HG03354 (cell line): Measurements from ENCODE around the gene CEP112.

ENCODE experiments used
- ATAC-seq: cut with Tn5 transposase; IDR thresholded peaks from one replicate; pipeline ENCODE4 v1.9.1; 2021; ENCODE audit warnings: mild to moderate bottlenecking; ENCODE audit not compliant: unreplicated experiment, poor library complexity, severe bottlenecking

CEP112 gene

DNA sequence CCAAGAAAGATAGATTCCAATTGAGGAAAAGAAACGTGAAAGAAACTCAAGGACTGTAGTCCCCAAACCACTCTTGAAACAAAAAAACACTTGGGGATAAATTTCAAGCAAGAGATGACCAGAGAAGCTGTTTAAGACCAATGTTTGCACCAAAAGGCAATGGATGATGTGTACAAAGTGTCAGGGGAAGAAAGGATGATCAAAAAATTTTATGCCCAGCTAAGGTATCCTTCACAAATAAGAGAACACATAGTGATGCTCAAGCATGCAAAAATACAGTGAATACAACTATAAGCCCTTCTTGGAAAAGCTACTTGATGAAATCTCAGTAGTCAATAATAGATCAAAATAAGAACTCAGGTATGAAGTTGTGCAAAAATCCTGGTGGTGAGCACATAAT lies 281.1 kb downstream of the CEP112 start:
- ATAC-seq, result no peak

DNA sequence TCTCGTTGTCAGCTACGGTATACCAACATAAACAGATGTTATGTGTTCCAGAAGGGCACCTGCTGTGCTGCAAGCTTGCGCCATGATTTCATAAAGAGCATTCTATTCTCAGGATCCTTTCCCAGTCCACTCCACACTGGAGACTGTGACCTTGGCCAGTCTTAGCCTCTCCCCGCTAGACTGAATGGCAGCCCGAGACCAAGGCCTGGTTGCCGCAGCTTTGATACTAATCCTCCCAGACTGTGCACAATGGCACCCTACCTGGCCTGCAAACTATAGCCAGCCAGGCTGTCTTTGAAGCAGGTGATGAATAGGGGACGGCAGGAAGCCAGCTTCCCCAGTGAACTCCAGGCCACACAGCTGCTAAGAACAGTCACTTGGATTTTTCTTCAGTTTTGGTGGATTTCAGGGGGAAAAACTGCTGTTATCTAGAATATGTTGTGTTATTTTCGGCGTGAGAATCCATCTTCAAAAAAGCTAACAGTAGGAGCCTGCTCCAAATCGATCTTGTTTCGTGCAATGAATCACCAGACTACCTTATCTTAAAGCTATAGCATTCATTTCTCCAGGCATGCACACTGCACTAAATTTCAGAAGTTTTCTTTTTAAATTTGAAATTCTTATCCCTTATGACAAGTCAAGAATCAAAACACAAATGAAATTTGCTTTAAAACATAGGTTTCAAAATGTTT lies 289.0 kb downstream of the CEP112 start:
- ATAC-seq, result no peak

DNA sequence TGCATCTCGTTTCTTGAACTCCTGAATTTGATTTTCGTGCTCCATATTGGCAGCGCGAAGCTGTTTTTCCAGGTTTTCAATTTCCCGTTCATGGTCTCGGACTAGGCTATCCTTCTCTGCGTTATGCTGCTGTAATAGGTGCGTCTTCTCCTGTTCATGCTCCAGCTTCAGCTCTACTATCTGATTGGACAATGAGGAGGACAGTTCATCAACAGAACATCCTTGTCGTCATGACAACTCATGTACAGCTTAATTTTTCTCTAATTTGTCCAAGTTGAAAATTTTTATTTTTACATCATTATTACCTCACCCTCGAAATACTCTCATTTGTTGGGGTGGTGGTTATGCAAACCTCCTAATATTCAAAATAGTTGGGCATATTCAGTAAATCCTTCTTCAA lies 289.8 kb downstream of the CEP112 start:
- ATAC-seq, result no peak

DNA sequence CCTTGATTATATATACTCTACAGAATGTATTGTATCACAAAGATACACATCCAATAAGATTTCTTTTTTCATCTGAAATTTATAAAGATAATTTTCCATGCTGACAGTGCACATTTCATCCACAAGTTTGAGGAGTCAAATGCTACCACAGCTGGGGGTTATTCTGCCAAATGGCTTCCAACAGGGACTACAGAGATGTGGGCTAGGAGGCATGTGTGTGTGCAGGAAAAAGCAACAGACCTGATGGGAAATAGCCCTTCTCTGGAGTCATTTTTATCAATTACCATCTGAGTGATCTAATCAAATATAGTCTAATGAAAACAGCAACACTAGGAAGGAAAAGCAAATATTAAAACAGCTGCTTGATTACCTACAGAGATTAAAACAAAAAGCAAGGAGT lies 290.5 kb downstream of the CEP112 start:
- ATAC-seq, result no peak

DNA sequence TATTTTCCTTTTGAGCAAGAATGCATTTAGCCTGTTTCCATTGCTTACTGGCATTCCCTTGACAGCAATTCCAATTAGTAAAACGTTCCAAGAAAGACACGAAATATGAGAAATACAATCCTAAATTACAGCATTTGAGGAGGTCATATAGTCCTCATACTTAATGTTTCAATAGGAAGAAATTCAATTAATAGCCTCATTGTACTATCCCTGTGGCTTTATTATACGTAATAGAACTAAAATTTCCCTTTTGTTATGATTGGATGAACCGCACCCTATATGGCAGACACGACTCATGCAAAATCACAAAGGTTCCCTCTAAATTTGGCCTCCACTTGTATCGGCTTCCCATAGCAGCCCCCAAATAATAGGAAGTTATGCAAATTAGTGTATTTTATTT lies 291.7 kb downstream of the CEP112 start:
- ATAC-seq, result no peak

DNA sequence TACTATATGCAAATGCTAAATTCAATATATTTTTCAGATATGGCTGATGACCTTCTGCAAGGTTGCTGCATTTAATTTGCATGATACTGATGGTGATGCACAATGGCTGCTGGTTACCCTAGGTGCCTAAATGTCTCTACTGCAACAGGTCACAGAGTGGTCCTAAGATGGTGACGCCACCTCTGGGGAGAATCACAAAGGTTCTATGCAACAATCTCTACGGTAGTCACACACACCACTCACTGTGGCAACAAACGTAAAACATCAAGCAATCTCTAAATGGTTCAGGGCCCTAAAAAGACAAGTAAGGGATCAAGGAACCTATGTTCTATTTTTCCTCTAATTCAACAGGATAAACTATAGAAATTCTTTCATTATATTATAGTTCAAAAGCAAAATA lies 293.3 kb downstream of the CEP112 start:
- no peak for ATAC-seq

DNA sequence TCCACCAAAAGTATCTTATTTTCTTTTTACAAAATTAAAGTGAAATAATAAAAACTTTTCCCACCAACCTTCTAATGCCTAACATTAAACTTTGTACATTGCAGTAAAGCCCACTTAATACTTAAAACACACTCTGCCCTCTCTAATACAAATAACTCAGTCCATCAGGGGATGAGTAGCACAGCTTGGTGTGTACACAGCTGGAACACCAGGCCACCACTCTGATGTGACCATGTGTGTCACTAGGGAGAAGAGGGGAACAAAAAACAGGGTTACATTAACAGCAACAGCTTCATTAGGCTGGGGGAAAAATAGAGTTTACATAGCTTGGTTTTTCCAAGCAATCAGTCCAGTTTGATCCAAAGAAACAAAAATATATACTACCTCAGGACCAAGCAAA lies 295.0 kb downstream of the CEP112 start:
- no peak for ATAC-seq

DNA sequence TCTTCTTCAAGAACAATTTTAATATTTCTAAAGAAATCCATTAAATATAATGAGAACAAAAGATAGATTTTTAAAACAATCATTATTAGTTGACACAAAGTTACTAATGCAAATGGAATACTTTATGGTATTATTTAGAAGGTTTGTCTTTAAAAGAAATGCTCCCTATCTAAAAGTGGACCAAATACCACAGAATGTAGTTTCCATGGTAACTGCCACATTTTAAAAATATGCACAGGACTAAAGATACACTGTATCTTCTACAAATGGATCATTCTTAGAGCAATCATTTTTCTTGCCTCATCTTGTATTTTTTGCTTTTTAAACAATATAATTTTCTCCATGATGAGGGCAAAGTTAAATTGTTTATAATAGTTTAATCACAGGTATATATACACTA lies 296.0 kb downstream of the CEP112 start:
- ATAC-seq, result no peak

DNA sequence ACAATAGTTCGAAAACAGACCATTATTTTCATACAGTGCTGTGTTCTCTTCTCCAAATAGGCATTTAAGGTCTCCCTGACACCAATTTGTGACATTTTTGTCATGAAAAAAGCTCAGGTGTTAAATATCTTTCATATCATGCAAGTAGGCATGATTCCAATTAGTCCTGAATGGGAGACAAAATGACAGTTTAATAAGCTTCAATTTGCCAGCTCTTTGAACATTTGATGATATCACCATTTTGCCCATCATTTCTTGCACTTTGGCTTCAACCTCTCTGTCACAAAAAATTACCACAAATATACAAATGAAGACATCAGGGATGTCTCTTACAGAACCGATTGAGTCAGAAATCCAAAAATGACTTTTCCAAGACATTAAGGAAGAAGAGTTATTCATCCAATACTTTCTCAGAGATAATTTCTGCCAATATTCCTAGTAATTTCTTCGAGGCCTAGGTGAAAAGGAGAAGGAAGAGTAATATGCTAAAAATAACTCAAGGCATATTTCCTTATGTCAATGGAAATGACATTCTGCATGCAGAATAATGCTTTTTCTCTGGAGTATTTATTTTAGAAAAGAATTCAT lies 298.1 kb downstream of the CEP112 start:
- no peak for ATAC-seq

DNA sequence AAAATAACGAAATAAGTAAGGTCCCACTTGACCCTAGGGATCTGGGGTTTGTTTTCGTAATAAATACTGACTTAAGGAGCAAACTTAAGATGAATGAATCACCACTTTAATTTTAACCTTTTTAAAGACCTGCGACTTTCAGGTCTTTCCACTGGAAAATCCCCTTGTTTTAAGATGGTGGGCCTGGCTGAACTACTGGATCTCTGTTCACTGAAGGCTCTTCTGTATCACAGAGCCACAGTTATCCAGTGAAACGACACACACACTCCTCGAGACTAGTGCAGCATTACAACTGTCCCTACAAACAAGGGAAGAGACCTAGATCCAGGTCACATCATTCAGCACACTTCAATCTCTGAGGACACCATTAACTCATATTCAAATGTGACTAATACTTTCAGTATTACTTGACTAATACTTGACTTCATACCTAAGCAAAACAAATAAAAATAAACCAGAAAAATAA lies 299.0 kb downstream of the CEP112 start:
- peak; percentile 64 for ATAC-seq

DNA sequence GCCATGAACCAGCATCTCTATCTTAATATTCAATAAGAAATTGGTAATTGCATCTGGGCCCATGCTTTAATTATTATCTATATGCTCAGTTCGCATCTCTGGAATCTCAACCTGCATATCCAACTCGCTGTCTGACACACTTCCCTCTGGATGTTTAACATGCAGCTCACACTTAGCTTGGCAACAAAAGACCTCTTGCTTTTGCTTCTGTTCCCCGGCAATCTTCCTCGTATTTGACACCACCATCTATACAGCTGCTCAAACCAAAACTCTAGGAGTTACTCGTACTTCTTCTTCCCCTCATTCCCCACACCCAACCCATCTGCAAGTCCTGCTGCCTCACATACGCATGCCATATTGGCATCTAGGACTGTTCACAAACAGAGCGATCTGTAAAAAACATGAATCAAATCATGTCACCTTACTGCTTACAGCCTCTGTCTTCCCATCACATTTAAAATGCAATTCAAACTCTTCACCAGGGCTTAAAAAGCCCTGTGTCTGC lies 300.6 kb downstream of the CEP112 start:
- ATAC-seq, result no peak

DNA sequence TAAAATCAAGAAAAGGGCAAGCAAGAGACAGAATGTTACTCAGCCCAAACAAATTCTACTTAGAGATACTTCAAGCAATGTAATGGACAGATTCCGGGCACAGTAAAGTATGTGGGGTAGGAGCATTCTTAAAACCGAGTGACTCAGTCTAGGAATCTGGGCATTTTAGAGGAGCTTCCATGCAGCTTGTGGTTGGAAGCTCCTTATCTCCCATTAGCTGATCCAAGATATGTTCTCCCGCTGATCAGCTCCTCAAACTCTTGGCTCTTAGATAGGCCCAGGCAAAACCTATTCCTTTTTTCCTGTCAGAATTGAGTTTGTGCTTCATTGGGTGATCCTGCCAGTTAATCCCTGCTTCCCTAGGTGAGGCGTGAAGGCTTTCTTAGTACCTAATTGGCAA lies 303.3 kb downstream of the CEP112 start:
- ATAC-seq, result no peak

DNA sequence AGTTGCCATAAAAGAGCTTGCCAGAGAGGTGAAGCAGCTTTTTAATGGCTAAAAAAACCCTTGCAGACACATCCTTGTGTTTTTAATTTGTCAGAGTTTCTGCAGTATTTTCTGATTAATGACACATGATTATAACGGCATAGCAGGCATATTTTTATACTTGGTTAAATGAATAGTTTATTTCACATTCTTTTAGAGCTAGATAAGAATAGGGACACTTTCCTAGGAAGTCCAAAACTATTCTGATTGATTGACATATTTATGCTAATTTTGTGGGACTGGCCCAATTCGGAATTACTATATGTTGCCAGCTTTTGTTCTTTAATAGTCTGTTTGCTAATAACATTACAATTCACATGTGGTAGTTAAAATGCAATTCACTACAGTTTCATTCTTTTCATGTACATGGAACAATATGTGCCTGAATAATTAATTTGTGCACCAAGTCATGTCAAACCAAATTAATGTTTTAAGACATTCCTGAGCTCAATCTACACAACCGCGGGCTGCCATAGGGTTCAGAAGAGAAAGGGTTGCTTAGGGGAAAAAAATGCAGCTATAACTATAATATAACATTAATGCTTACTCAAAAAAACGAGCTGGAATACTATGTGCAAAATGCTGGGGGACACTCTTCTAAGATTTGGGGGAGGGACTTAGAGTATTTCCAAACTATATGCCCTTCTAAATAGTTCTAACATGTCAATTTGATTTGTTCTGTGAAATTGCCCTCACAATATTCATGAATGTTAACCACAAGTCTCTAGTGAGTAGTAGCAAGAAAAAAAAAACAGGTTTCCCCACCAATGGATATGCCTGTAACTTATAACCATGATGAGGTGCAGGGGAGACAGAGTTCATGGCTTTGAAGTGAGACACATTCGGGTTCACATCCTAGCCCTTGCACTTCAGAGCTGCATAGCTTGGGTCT lies 305.4 kb downstream of the CEP112 start:
- ATAC-seq, result no peak

DNA sequence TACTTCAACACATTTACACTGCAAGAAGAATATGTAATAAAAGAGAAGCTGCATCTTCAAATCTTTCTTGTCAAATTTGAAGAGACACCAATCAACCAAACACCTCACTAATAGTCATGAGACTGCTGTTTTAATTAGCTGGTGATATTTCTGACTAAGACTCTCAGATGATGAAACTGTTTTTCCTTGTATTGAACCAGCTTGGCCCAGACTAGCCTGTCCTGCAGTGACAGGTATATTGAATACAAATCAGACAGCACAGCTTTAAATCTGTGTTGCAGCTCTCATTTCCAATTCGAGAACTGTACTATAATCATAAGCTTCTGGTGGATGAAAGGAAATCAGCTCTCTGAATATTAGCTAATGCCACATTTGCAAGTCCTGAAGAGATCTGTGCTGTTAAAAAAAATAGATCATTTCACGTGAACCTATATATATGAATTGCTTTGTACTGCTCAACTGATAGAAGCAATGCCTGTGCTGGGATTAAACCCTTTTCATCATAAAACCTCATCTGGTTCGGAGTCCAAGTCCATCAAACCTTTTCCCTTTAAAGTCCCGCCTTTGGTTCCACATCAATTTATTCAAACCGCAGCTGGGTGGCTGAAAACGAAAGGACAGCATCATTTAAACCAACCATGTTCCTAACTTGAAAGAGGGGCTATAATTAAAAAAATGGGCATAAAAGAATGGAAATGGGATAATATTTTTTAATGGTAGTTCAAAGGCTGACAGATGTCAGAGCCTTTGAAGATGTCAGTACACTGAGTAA lies 306.2 kb downstream of the CEP112 start:
- no peak for ATAC-seq

DNA sequence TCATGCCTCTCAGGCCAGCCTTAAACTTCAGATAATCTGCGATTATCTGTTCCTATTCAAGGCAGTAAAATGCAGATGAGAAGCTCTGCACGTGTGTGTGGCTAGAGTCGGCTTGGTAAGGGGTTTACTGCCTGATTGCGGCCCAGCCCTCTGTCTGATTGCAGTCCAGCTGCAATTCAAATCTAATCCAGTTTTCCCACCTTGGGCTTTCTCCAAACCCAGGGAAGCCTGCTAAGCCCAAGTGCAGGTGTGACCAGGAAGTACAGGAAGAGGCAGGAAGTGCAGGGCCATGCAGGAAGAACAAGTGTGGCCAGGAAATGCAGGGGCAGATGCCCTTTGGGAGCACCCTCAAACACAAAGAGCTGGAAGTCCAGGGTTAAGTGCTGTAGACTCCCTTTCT lies 314.9 kb downstream of the CEP112 start:
- no peak for ATAC-seq

DNA sequence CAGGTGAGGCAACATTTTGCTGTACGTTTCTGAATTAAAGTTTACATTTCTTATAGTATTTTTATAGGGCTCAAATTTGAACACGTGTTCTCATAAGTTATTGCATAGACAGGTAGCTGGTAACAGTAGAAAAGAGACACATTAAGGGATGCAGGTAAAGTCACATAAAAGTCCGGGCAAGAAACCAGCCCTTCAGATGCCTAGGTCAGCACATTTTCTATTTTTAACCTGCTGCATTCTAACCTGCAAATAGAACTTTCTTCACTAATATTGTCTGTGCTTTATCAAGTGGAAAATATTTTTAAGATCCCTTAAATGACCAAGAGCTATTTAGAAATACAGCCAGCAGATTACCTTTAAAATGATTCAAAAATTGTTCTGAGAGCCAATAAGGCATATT lies 323.1 kb downstream of the CEP112 start:
- no peak for ATAC-seq

DNA sequence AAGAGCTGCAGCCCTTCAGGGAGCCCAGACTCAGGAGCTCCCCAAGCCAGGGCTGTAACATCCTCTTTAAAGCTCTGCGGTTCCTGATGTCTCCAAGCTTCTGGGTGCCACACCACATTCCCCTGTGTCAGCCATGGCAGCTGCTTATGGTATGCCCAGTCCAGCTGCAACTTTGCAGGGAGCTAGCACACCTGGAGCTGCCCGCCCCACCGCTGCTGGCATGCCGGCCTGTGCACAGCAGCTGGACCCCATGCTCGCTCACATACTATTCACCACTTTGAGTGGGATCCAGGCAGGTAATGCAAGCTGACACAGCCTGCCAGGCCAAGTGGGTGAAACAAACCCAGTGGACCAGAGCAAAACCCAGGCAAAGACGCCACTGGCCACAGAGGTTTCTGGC lies 324.9 kb downstream of the CEP112 start:
- ATAC-seq, result no peak

DNA sequence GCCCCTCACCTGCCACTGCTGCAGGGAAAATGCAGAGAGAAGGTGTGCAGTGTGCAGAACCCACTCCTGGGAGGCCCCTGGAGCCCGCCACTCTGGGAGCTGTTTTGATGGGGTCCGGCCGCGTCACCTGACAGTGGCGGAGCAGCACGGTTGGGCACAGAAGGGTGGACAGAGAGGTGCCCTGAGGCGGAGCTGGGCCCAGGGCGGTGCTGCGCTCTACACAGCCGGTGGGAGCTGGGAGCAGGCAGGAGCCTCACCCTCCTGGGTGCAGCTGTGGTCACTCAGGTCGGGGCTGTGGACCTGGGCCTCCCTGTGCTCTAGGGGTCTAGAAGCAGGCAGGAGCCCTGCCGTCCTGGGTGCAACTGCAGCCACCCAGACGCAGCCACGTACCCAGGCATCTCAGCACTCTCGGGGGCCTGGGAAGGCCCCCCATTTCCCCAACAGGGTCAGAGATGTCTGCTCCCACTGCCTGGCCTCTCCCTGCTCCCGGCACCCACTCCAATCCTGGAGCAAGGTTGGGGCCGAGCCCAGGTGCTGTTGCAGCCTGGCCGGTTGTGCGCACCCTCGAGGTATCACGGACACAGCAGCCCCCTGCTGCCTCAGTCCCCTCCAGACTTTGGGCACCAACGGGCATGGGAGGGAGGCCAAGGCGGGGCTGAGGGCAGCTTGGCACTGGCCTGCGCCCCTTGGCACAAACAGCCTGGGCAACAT lies 326.1 kb downstream of the CEP112 start:
- ATAC-seq, result no peak

DNA sequence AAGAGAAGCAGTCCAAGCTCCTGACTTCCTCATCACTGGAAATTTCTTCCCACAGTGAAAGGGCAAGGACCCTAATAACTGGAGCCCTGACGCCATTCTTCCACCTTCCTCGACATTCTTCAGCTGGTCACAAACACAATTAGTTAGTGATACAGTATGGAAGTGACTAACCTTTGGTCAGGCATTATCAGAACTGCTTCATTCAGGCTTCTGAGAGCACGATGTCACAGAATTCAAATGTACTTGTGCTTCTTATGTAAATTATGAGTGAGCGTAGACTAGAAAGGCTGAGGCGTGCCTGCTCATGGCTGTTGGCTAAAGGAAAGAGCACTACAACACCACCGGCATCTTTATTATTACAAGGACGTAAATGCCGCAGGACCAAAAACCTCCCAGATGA lies 327.5 kb downstream of the CEP112 start:
- ATAC-seq, result no peak
